IMR-90 (cell line): Measurements from ENCODE around the gene STAT1.

Experiments used
- RAD21 ChIP-seq: IDR thresholded peaks from 2 replicates; pipeline ENCODE4 v1.6.1; 2012; ENCODE audit warnings: low read length, improper control_type of control experiment
- TF ChIP-seq, protein P1 (sequence below): conservative IDR thresholded peaks from 2 replicates; pipeline ENCODE4 v1.5.1; 2012; ENCODE audit warnings: mild to moderate bottlenecking, low read depth, low read length, improper control_type of control experiment

DNA sequence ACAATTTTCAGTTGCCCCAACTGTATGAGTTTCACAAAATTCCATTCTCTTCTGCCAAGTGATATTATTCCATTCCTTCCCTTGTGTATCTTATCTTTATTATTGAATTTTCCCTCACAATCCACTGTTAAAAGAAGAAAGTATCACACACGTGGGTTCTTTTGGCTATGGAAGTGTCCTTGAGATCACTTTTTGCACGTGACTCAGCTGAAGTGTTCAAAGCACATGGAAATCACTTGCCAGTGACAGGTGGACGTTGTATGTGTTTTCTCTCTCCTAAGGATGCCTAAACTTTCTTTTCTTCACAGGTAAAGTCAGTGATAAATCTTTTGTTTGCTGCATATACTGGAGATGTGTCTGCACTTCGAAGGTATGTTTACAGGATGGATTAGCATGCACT, 60.7 kb downstream of the STAT1 start:
- TF ChIP-seq, protein P1, sequence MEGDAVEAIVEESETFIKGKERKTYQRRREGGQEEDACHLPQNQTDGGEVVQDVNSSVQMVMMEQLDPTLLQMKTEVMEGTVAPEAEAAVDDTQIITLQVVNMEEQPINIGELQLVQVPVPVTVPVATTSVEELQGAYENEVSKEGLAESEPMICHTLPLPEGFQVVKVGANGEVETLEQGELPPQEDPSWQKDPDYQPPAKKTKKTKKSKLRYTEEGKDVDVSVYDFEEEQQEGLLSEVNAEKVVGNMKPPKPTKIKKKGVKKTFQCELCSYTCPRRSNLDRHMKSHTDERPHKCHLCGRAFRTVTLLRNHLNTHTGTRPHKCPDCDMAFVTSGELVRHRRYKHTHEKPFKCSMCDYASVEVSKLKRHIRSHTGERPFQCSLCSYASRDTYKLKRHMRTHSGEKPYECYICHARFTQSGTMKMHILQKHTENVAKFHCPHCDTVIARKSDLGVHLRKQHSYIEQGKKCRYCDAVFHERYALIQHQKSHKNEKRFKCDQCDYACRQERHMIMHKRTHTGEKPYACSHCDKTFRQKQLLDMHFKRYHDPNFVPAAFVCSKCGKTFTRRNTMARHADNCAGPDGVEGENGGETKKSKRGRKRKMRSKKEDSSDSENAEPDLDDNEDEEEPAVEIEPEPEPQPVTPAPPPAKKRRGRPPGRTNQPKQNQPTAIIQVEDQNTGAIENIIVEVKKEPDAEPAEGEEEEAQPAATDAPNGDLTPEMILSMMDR = no peak
- no peak for TF ChIP-seq RAD21
